ENCODE data around the gene RNU6-7.

RNU6-7 gene

DNA sequence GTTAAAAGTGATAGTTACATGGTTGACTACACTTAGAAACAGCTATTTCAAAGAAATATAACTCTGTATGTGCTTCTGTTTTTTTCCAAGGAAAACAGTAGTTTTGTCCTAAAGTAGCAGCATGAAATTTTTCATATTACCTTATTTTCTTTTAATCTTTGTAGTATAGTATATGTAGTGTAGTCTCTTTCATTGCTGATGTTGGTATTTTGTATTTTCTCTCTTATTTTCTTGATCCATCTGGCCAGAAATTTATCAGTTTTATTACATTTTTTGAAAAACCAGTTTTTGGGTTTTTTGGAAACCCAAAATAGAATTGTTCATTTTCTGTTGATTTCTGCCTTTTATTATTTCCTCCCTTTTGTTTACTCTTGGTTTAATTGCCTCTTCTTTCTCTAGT lies 7.6 kb downstream of the RNU6-7 start:
- Histone ChIP-seq H3K4me2 (ENCODE audit: low read length, poor library complexity, severe bottlenecking) (no peak overlapping the region), H3K9ac (ENCODE audit: low read length) (no peak overlapping the region), H2BK15ac (ENCODE audit: low read depth, poor library complexity, severe bottlenecking) (no peak overlapping the region), H3K18ac (ENCODE audit: low read depth in 1 of 2, low read length in 2 of 2) (no peak overlapping the region), H3K4ac (ENCODE audit: low read depth in 1 of 2, low read length in 2 of 2) (no peak overlapping the region), H3K79me1 (replicated peaks; ENCODE audit: low read length, poor library complexity, severe bottlenecking) (no peaks in the 10 kb centered on the region), H4K91ac (ENCODE audit: low read length) (no peak overlapping the region), H3K36me3 (ENCODE audit: control insufficient read depth in 1 of 2, insufficient read depth in 2 of 2, low read depth in 1 of 2, low read length in 2 of 2) (no peaks in the 10 kb centered on the region), H3K14ac (ENCODE audit: low read length in 2 of 2) (no peak overlapping the region), H3K27me3 (ENCODE audit: control insufficient read depth in 1 of 2, insufficient read depth in 1 of 2, low read length in 2 of 2) (peaks cover 0 to 21% of the 10 kb centered on the region in 2 experiments), H3K27ac (ENCODE audit: low read length, poor library complexity, severe bottlenecking) (no peak overlapping the region), H2AK5ac (ENCODE audit: low read length, severe bottlenecking) (no peak overlapping the region), H3K4me3 (ENCODE audit: insufficient read depth in 1 of 2, low read depth in 1 of 2, low read length in 2 of 2) (no peak overlapping the region), H4K8ac (ENCODE audit: low read length) (no peak overlapping the region), H2AFZ (ENCODE audit: low read depth, low read length) (no peak overlapping the region), H2BK5ac (ENCODE audit: low read depth, low read length, poor library complexity, severe bottlenecking) (no peak overlapping the region), H3K4me1 (ENCODE audit: control insufficient read depth, insufficient read depth, low read depth, low read length) (no peaks in the 10 kb centered on the region), H2BK120ac (ENCODE audit: low read depth, low read length) (no peak overlapping the region), H3K9me3 (ENCODE audit: control insufficient read depth, low read length) (no peaks in the 10 kb centered on the region), H2BK12ac (ENCODE audit: low read length in 2 of 2) (no peak overlapping the region), H3K23ac (ENCODE audit: low read length in 2 of 2) (no peak overlapping the region)
- no peak for DNase-seq

GRCh38 chr14:32211068-32211404 lies 9.2 kb downstream of the RNU6-7 start:
- Histone ChIP-seq H4K8ac (ENCODE audit: low read length) (no peak overlapping the region), H3K36me3 (ENCODE audit: control insufficient read depth in 1 of 2, insufficient read depth in 2 of 2, low read depth in 1 of 2, low read length in 2 of 2) (no peaks in the 10 kb centered on the region)
- WGBS: 100% methylated on average over 1 of the region's 3 CpGs

GRCh38 chr14:32212833-32213232 lies 11.0 kb downstream of the RNU6-7 start:
- H3K4me2 ChIP-seq (ENCODE audit: low read length, poor library complexity, severe bottlenecking): no peak overlapping the region
- no peaks in the 10 kb centered on the region for H3K79me1 ChIP-seq (replicated peaks; ENCODE audit: low read length, poor library complexity, severe bottlenecking)
- H2BK12ac ChIP-seq (ENCODE audit: low read length in 2 of 2): no peak overlapping the region
- H3K23ac ChIP-seq (ENCODE audit: low read length in 2 of 2): no peak overlapping the region
- no peak overlapping the region for H3K14ac ChIP-seq (ENCODE audit: low read length in 2 of 2)
- H3K4me3 ChIP-seq (ENCODE audit: insufficient read depth in 1 of 2, low read depth in 1 of 2, low read length in 2 of 2): no peak overlapping the region
- H3K27ac ChIP-seq (ENCODE audit: low read length, poor library complexity, severe bottlenecking): no peak overlapping the region
- H3K4ac ChIP-seq (ENCODE audit: low read depth in 1 of 2, low read length in 2 of 2): no peak overlapping the region
- H4K8ac ChIP-seq (ENCODE audit: low read length): no peak overlapping the region
- no peaks in the 10 kb centered on the region for H3K9me3 ChIP-seq (ENCODE audit: control insufficient read depth, low read length)
- H2BK15ac ChIP-seq (ENCODE audit: low read depth, poor library complexity, severe bottlenecking): no peak overlapping the region
- H3K36me3 ChIP-seq (ENCODE audit: control insufficient read depth in 1 of 2, insufficient read depth in 2 of 2, low read depth in 1 of 2, low read length in 2 of 2): no peaks in the 10 kb centered on the region
- no peak overlapping the region for H3K9ac ChIP-seq (ENCODE audit: low read length)
- H3K18ac ChIP-seq (ENCODE audit: low read depth in 1 of 2, low read length in 2 of 2): no peak overlapping the region
- no peak overlapping the region for H2AK5ac ChIP-seq (ENCODE audit: low read length, severe bottlenecking)
- H3K27me3 ChIP-seq (ENCODE audit: control insufficient read depth in 1 of 2, insufficient read depth in 1 of 2, low read length in 2 of 2): peaks cover 0 to 5% of the 10 kb centered on the region in 2 experiments
- H2BK120ac ChIP-seq (ENCODE audit: low read depth, low read length): no peak overlapping the region
- no peak overlapping the region for H2AFZ ChIP-seq (ENCODE audit: low read depth, low read length)
- H2BK5ac ChIP-seq (ENCODE audit: low read depth, low read length, poor library complexity, severe bottlenecking): no peak overlapping the region
- H3K4me1 ChIP-seq (ENCODE audit: control insufficient read depth, insufficient read depth, low read depth, low read length): no peaks in the 10 kb centered on the region
- no peak overlapping the region for H4K91ac ChIP-seq (ENCODE audit: low read length)
- DNase-seq: no peak

More at GRCh38 chr14:32211068-32211404, 9.2 kb downstream of the RNU6-7 start:
- Histone ChIP-seq H3K27ac (ENCODE audit: low read length, poor library complexity, severe bottlenecking) (no peak overlapping the region), H3K27me3 (ENCODE audit: control insufficient read depth in 1 of 2, insufficient read depth in 1 of 2, low read length in 2 of 2) (peaks cover 0 to 22% of the 10 kb centered on the region in 2 experiments), H2BK12ac (ENCODE audit: low read length in 2 of 2) (no peak overlapping the region), H2AK5ac (ENCODE audit: low read length, severe bottlenecking) (no peak overlapping the region), H2BK5ac (ENCODE audit: low read depth, low read length, poor library complexity, severe bottlenecking) (no peak overlapping the region), H2BK15ac (ENCODE audit: low read depth, poor library complexity, severe bottlenecking) (no peak overlapping the region), H3K9me3 (ENCODE audit: control insufficient read depth, low read length) (no peaks in the 10 kb centered on the region), H2AFZ (ENCODE audit: low read depth, low read length) (no peak overlapping the region), H3K4me2 (ENCODE audit: low read length, poor library complexity, severe bottlenecking) (no peak overlapping the region), H4K91ac (ENCODE audit: low read length) (no peak overlapping the region), H3K4me3 (ENCODE audit: insufficient read depth in 1 of 2, low read depth in 1 of 2, low read length in 2 of 2) (no peak overlapping the region), H3K23ac (ENCODE audit: low read length in 2 of 2) (no peak overlapping the region), H3K4ac (ENCODE audit: low read depth in 1 of 2, low read length in 2 of 2) (no peak overlapping the region), H3K79me1 (replicated peaks; ENCODE audit: low read length, poor library complexity, severe bottlenecking) (no peaks in the 10 kb centered on the region), H3K18ac (ENCODE audit: low read depth in 1 of 2, low read length in 2 of 2) (no peak overlapping the region), H3K9ac (ENCODE audit: low read length) (no peak overlapping the region), H3K4me1 (ENCODE audit: control insufficient read depth, insufficient read depth, low read depth, low read length) (no peaks in the 10 kb centered on the region), H3K14ac (ENCODE audit: low read length in 2 of 2) (no peak overlapping the region), H2BK120ac (ENCODE audit: low read depth, low read length) (no peak overlapping the region)
- no peak for DNase-seq

- Histone ChIP-seq H2AK5ac (ENCODE audit: low read length, severe bottlenecking) (no peak overlapping the region), H2BK15ac (ENCODE audit: low read depth, poor library complexity, severe bottlenecking) (no peak overlapping the region), H3K14ac (ENCODE audit: low read length in 2 of 2) (no peak overlapping the region), H2BK5ac (ENCODE audit: low read depth, low read length, poor library complexity, severe bottlenecking) (no peak overlapping the region), H4K91ac (ENCODE audit: low read length) (no peak overlapping the region), H3K4ac (ENCODE audit: low read depth in 1 of 2, low read length in 2 of 2) (no peak overlapping the region), H2BK120ac (ENCODE audit: low read depth, low read length) (no peak overlapping the region), H3K9me3 (ENCODE audit: control insufficient read depth, low read length) (no peaks in the 10 kb centered on the region), H3K79me1 (replicated peaks; ENCODE audit: low read length, poor library complexity, severe bottlenecking) (no peaks in the 10 kb centered on the region), H3K4me3 (ENCODE audit: insufficient read depth in 1 of 2, low read depth in 1 of 2, low read length in 2 of 2) (no peak overlapping the region), H3K27me3 (ENCODE audit: control insufficient read depth in 1 of 2, insufficient read depth in 1 of 2, low read length in 2 of 2) (peaks cover 0 to 3% of the 10 kb centered on the region in 2 experiments), H2AFZ (ENCODE audit: low read depth, low read length) (no peak overlapping the region), H3K9ac (ENCODE audit: low read length) (no peak overlapping the region), H3K4me2 (ENCODE audit: low read length, poor library complexity, severe bottlenecking) (no peak overlapping the region), H3K36me3 (ENCODE audit: control insufficient read depth in 1 of 2, insufficient read depth in 2 of 2, low read depth in 1 of 2, low read length in 2 of 2) (no peaks in the 10 kb centered on the region), H3K4me1 (ENCODE audit: control insufficient read depth, insufficient read depth, low read depth, low read length) (no peaks in the 10 kb centered on the region), H3K27ac (ENCODE audit: low read length, poor library complexity, severe bottlenecking) (no peak overlapping the region), H3K23ac (ENCODE audit: low read length in 2 of 2) (no peak overlapping the region), H4K8ac (ENCODE audit: low read length) (no peak overlapping the region), H3K18ac (ENCODE audit: low read depth in 1 of 2, low read length in 2 of 2) (no peak overlapping the region), H2BK12ac (ENCODE audit: low read length in 2 of 2) (no peak overlapping the region)
- DNase-seq: no peak
- 73% methylated on average over 5 of the region's 5 CpGs for WGBS
These were observed 15.5 kb downstream of the RNU6-7 start for GRCh38 chr14:32217301-32217700.

All from mesenchymal stem cell (in vitro differentiated cells and primary cell).